K562 (cell line): Measurements from ENCODE around the gene SELENOM.
"Not testable (repeated sequence)": the region's sequence is repeated elsewhere in the genome, so short reads cannot be mapped to it uniquely, and the experiment has no call there.

Source experiments
- FOSL1 ChIP-seq: fragments of 200-800 bp; sonication (Bioruptor generic); conservative IDR thresholded peaks from 2 replicates; pipeline ENCODE4 v1.6.1; 2016; ENCODE audit warnings: missing genetic modification characterization, missing compliant biosample characterization
- FOXM1 ChIP-seq, 2 experiments: fragments of 450-650 bp in 1 of 2; sonication (generic) in 1 of 2; formaldehyde crosslinking in 1 of 2; IDR thresholded peaks; 2 replicates each; pipeline versions ENCODE4 v1.6.1 to v1.9.0; 2017 to 2022; ENCODE audit warnings: low read depth in 2 of 2, mild to moderate bottlenecking in 2 of 2, missing genetic modification reagents in 1 of 2, moderate library complexity in 1 of 2
- PRPF4 ChIP-seq: fragments of 200-400 bp; formaldehyde crosslinking; IDR thresholded peaks from one replicate; pipeline ENCODE4 v1.6.1; 2017; ENCODE audit warnings: low read length, low read depth, mild to moderate bottlenecking; ENCODE audit not compliant: insufficient read depth, poor library complexity, severe bottlenecking
- TF ChIP-seq, protein P1 (sequence below), 3 experiments: IDR thresholded peaks in 2 of 3; conservative IDR thresholded peaks in 1 of 3; 2 replicates each; pipeline ENCODE4 v1.5.1; 2011 to 2012; ENCODE audit warnings: low read length in 3 of 3, mild to moderate bottlenecking in 3 of 3, control low read depth in 2 of 3, improper control_type of control experiment in 1 of 3, inconsistent platforms in 1 of 3, low read depth in 1 of 3, mixed read lengths in 1 of 3, moderate library complexity in 1 of 3; ENCODE audit not compliant: insufficient read depth in 2 of 3

DNA sequence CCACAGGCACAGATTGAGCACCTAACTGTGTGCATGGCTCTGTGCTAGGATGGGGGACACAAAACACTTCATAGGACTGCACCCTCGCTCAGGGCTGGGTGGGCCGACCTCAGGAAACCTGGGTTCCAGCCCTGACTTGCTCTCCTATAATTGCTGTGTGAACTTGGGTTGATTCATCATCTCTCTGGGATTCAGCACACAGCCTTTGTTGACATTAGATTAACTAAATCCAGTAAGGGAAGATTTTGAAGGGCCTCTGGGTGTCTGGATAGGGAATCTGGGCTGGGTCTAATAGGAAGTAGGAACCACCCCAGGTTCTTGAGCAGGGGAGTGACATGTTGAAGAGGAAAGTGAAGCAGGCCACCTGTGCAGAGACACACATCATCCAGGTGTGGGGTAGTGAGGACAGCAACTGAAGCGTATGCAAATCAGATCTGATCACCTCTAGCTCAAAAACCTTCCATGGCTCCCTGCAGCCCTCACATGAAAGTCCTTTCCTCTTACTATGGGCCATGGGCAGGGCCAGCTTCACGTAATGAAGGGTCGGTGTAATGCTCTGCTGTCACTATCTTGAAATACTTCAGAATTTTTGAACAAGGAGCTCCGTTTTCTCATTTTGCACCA, 37.6 kb downstream of the SELENOM start:
- not testable (repeated sequence) for TF ChIP-seq PRPF4; FOSL1 (tag); FOXM1 (IDR thresholded peaks at IDR 0.05; ENCODE audit: low read depth); FOXM1 (CRISPR knock-in tag; IDR thresholded peaks at IDR 0.05; ENCODE audit: low read depth)
- TF ChIP-seq, protein P1, sequence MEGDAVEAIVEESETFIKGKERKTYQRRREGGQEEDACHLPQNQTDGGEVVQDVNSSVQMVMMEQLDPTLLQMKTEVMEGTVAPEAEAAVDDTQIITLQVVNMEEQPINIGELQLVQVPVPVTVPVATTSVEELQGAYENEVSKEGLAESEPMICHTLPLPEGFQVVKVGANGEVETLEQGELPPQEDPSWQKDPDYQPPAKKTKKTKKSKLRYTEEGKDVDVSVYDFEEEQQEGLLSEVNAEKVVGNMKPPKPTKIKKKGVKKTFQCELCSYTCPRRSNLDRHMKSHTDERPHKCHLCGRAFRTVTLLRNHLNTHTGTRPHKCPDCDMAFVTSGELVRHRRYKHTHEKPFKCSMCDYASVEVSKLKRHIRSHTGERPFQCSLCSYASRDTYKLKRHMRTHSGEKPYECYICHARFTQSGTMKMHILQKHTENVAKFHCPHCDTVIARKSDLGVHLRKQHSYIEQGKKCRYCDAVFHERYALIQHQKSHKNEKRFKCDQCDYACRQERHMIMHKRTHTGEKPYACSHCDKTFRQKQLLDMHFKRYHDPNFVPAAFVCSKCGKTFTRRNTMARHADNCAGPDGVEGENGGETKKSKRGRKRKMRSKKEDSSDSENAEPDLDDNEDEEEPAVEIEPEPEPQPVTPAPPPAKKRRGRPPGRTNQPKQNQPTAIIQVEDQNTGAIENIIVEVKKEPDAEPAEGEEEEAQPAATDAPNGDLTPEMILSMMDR (IDR thresholded peaks at IDR 0.05 in 2 of 3, conservative IDR thresholded peaks at IDR 0.05 in 1 of 3; ENCODE audit: insufficient read depth in 2 of 3, low read depth in 1 of 3, low read length in 3 of 3): not testable (repeated sequence)
